ENCODE results near the gene ARHGAP12.

GRCh38 chr10:31876652-31877352, 51.8 kb downstream of the ARHGAP12 start:
- TF ChIP-seq E2F4 (CRISPR knock-in tag; IDR thresholded peaks at IDR 0.05; ENCODE audit: borderline replicate concordance, low read depth) = no peak
- TF ChIP-seq MLX (CRISPR knock-in tag; IDR thresholded peaks at IDR 0.05) = no peak
- TF ChIP-seq CTCF (IDR thresholded peaks at IDR 0.05) = no peak
- TF ChIP-seq USF2 (CRISPR knock-in tag; IDR thresholded peaks at IDR 0.05) = no peak
